HCT116 (cell line): Measurements from ENCODE around the gene HERC3. TPM values are rescaled to one million over a fixed set of nuclear protein-coding genes. Genes with fewer than 3 reads are reported as not detected.

Experiments
- ATAC-seq: fragments of 200-7000 bp; cut with Tn5 transposase; 2 replicates; pipeline ENCODE4 v1.9.1; 2020; ENCODE audit warnings: mild to moderate bottlenecking, moderate library complexity
- BruUV-seq: library from RNA; stranded (reverse); fragments of 400-500 nt; replicated peaks from 2 replicates; lab custom pipeline; 2021; lab: Mats Ljungman, UMichigan
- CTCF ChIA-PET: fragments of 300-600 bp; sonication (Branson Sonifier 250); formaldehyde crosslinking; loops from one replicate; lab custom pipeline; 2021; ENCODE audit warnings: antibody characterized with exemption; lab: Charles Lee
- POLR2A ChIA-PET: fragments of 300-600, 350-600 bp; sonication (Branson Sonifier 250); formaldehyde crosslinking; loops from one replicate; lab custom pipeline; 2021; ENCODE audit warnings: antibody characterized with exemption; lab: Charles Lee
- RAD21 ChIA-PET, 2 experiments: fragments of 300-600 bp; sonication (Branson Sonifier 250); formaldehyde crosslinking; loops; one replicate each; lab custom pipeline; 2023; ENCODE audit warnings: low total read pairs in 2 of 2; ENCODE audit not compliant: uncharacterized antibody in 2 of 2, unreplicated experiment in 2 of 2, low non-redundant PET in 1 of 2; lab: Charles Lee
- DNase-seq: peaks from one replicate; pipeline ENCODE4 v3.0.0-alpha.2; 2010; ENCODE audit warnings: low read depth, low spot score
- H2AFZ ChIP-seq: fragments of 200-600 bp; shearing (Covaris generic), sonication (generic); 2 replicates; pipeline ENCODE4 v1.6.1; 2017; ENCODE audit warnings: low read depth, mixed run types, mixed read lengths, antibody characterized with exemption, low read length; ENCODE audit not compliant: poor library complexity, severe bottlenecking
- H3K27ac ChIP-seq: 2 replicates; pipeline ENCODE4 v1.5.1; 2012; ENCODE audit warnings: low read depth, low read length
- H3K27me3 ChIP-seq: fragments of 200-600 bp; sonication (generic); 2 replicates; pipeline ENCODE4 v1.6.1; 2016; ENCODE audit warnings: mixed run types, low read length, mixed read lengths; ENCODE audit not compliant: insufficient read depth
- H3K36me3 ChIP-seq, 2 experiments: fragments of 200-500 bp in 1 of 2; fragments of 200-600 bp in 1 of 2; sonication (Bioruptor generic) in 1 of 2; sonication (generic) in 1 of 2; 2 replicates each; pipeline versions ENCODE4 v1.5.1 to v1.6.1; 2014 to 2016; ENCODE audit warnings: low read length in 2 of 2, inconsistent platforms in 1 of 2, mixed read lengths in 1 of 2, mixed run types in 1 of 2; ENCODE audit not compliant: insufficient read depth in 2 of 2, control insufficient read depth in 1 of 2
- H3K4me1 ChIP-seq, 2 experiments: fragments of 200-600 bp in 1 of 2; sonication (generic) in 1 of 2; 2 replicates each; pipeline versions ENCODE4 v1.5.1 to v1.6.1; 2012 to 2017; ENCODE audit warnings: low read length in 2 of 2, inconsistent platforms in 1 of 2, mild to moderate bottlenecking in 1 of 2, mixed read lengths in 1 of 2, mixed run types in 1 of 2, moderate library complexity in 1 of 2; ENCODE audit not compliant: insufficient read depth in 2 of 2, control insufficient read depth in 1 of 2
- H3K4me2 ChIP-seq: fragments of 200-600 bp; sonication (generic); 2 replicates; pipeline ENCODE4 v1.6.1; 2017; ENCODE audit warnings: mixed run types, low read length, mixed read lengths
- H3K4me3 ChIP-seq, 2 experiments: fragments of 200-600 bp in 1 of 2; sonication (generic) in 1 of 2; replicated peaks in 1 of 2; 2 replicates each; pipeline ENCODE4 v1.5.1; 2011 to 2016; ENCODE audit warnings: low read length in 2 of 2, control low read depth in 1 of 2, low read depth in 1 of 2, mild to moderate bottlenecking in 1 of 2, mixed read lengths in 1 of 2, mixed run types in 1 of 2
- H3K79me2 ChIP-seq: fragments of 200-600 bp; sonication (generic); 2 replicates; pipeline ENCODE4 v1.6.1; 2017; ENCODE audit warnings: mild to moderate bottlenecking, mixed run types, low read length, moderate library complexity, mixed read lengths; ENCODE audit not compliant: insufficient read depth
- H3K9ac ChIP-seq: fragments of 200-600 bp; sonication (generic); 2 replicates; pipeline ENCODE4 v1.6.1; 2016; ENCODE audit warnings: low read length, mixed read lengths
- H3K9me2 ChIP-seq: fragments of 200-600 bp; sonication (generic), shearing (Covaris generic); 2 replicates; pipeline ENCODE4 v1.6.1; 2017; ENCODE audit warnings: mixed run types, mild to moderate bottlenecking, moderate library complexity; ENCODE audit not compliant: insufficient read depth
- H3K9me3 ChIP-seq, 2 experiments: fragments of 200-500 bp in 1 of 2; fragments of 200-600 bp in 1 of 2; sonication (Bioruptor generic) in 1 of 2; sonication (generic) in 1 of 2; 2 replicates each; pipeline ENCODE4 v1.6.1; 2014 to 2017; ENCODE audit warnings: low read length in 2 of 2, mixed read lengths in 2 of 2, inconsistent platforms in 1 of 2, low read depth in 1 of 2, mild to moderate bottlenecking in 1 of 2, mixed run types in 1 of 2, moderate library complexity in 1 of 2; ENCODE audit not compliant: control insufficient read depth in 1 of 2, insufficient read depth in 1 of 2
- H4K20me1 ChIP-seq: fragments of 200-600 bp; sonication (generic), shearing (Covaris generic); 2 replicates; pipeline ENCODE4 v1.6.1; 2017; ENCODE audit warnings: mixed run types, mild to moderate bottlenecking, moderate library complexity; ENCODE audit not compliant: insufficient read depth
- ATF3 ChIP-seq: IDR thresholded peaks from 2 replicates; pipeline ENCODE4 v1.6.1; 2012
- CBX3 ChIP-seq: IDR thresholded peaks from 2 replicates; pipeline ENCODE4 v1.6.1; 2012; ENCODE audit warnings: low read depth
- CEBPB ChIP-seq: IDR thresholded peaks from 2 replicates; pipeline ENCODE4 v1.6.1; 2012; ENCODE audit warnings: low read depth
- ELF1 ChIP-seq: IDR thresholded peaks from 2 replicates; pipeline ENCODE4 v1.6.1; 2012; ENCODE audit warnings: low read depth, borderline replicate concordance
- EZH2 ChIP-seq: fragments of 200-600 bp; sonication (generic); IDR thresholded peaks from 2 replicates; pipeline ENCODE4 v1.6.1; 2017; ENCODE audit warnings: antibody characterized with exemption, mixed run types
- EZH2phosphoT487 ChIP-seq: fragments of 200-600 bp; IDR thresholded peaks from 2 replicates; pipeline ENCODE4 v1.6.1; 2018; ENCODE audit warnings: antibody characterized with exemption, borderline replicate concordance
- FOSL1 ChIP-seq: IDR thresholded peaks from 2 replicates; pipeline ENCODE4 v1.6.1; 2012; ENCODE audit warnings: low read depth
- RAD21 ChIP-seq: IDR thresholded peaks from 2 replicates; pipeline ENCODE4 v1.6.1; 2012; ENCODE audit warnings: low read depth, mild to moderate bottlenecking
- REST ChIP-seq: IDR thresholded peaks from 2 replicates; pipeline ENCODE4 v1.6.1; 2012; ENCODE audit warnings: low read depth
- ZFX ChIP-seq: fragments of 450-650 bp; IDR thresholded peaks from 2 replicates; pipeline ENCODE4 v1.6.1; 2017
- intact Hi-C: fragments of 100-400 bp; cut with micrococcal nuclease; formaldehyde crosslinking; loops from 2 replicates; pipeline ENCODE4 v1.10.0; 2022
- total RNA-seq: library from RNA; stranded (reverse); gene quantifications from one replicate; pipeline ENCODE4 v1.2.1, GENCODE V29; 2021; ENCODE audit not compliant: unreplicated experiment

The HERC3 gene
- total RNA-seq, 1 experiment from 2014 or later: 10.8 TPM

- no peak overlapping the region for H3K4me2 ChIP-seq
Observed at GRCh38 chr4:88756149-88756548, 163.9 kb downstream of the HERC3 start.

More at GRCh38 chr4:88756149-88756548, 163.9 kb downstream of the HERC3 start:
- BruUV-seq: no TSS peak
- no peaks in the 10 kb centered on the region for H3K36me3 ChIP-seq
- CTCF ChIA-PET: no interaction called here
- TF ChIP-seq RAD21: no peak
- no peak for TF ChIP-seq CEBPB
- no peak for TF ChIP-seq ZFX
- TF ChIP-seq CBX3: no peak
- TF ChIP-seq REST: no peak
- no peak for TF ChIP-seq EZH2
- no peak for TF ChIP-seq FOSL1
- TF ChIP-seq ATF3: no peak
- no peak for TF ChIP-seq EZH2phosphoT487
- no peak for TF ChIP-seq ELF1
- TF ChIP-seq, all 23 proteins: peak for 0
- ChIA-PET POLR2A (no interaction called here), RAD21 (no interaction called here)
- H2AFZ ChIP-seq: no peak overlapping the region
- no peak overlapping the region for H3K9ac ChIP-seq
- DNase-seq (no peak), ATAC-seq (no peak)
- no peak overlapping the region for H3K4me3 ChIP-seq
- no peak overlapping the region for H3K27ac ChIP-seq
- H3K9me2 ChIP-seq: no peaks in the 10 kb centered on the region
- H4K20me1 ChIP-seq: no peaks in the 10 kb centered on the region
- H3K79me2 ChIP-seq: no peaks in the 10 kb centered on the region
- H3K4me1 ChIP-seq: no peaks in the 10 kb centered on the region
- intact Hi-C loops: no loop called here
- no peaks in the 10 kb centered on the region for H3K9me3 ChIP-seq
- no peaks in the 10 kb centered on the region for H3K27me3 ChIP-seq
